ENCODE data around the gene MOSPD3. TPM values are rescaled to one million over a fixed set of nuclear protein-coding genes. Genes with fewer than 3 reads are reported as not detected.

The MOSPD3 gene
- total and polyA plus RNA-seq, 2 of the 13 experiments (the other 11 are each of a cell fraction or from before 2014, with no cell fraction given), result 7.6 to 8.8 TPM

DNA sequence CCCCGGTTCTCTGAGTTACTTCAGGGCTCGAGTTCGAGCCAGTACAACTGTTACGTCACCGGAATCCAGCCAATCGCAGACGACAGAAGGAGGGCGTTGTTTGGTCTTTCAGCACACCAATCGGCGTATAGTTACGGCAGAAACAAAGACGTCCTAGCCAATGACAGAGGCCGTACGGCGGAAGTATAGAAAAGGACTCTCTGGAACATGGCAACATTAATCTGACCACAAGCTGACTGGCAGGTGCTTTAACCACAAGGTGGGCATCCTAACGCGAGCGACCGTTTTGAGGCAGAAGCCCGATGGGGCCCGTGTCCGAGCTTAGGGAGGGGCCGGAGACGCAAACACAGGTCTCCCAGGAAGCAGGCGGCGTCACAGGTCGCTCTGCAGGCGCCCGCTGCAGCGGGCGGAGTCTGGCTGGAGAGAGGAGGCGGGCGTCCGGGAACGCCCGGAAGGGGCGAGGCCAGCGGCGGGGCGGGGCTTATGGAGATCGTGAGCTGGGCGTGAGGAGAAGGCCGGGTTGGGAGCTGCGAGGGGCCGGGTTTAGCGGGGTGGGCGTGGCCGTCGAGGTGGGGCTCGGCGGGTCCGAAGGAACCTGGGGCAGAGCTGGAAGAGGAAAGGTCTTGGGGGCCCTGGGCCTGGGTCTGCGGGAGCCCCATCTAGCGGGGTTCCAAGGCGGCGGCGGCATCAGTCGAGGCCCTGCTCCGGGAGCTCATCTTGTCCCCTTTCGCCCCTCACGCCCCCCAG lies at the start of gene MOSPD3 (continued):
- no peak for TF ChIP-seq POLR2AphosphoS5 (IDR thresholded peaks at IDR 0.05; ENCODE audit: low read depth, low read length)
- no peak for TF ChIP-seq PCBP2 (optimal IDR thresholded peaks at IDR 0.05; ENCODE audit: low read depth, low read length, poor library complexity, severe bottlenecking)
- TF ChIP-seq KLF16 (CRISPR knock-in tag; IDR thresholded peaks at IDR 0.05), result peak in 1 of 2 experiments; percentile 49; a peak in 1 of 4 replicates
- peak; percentile 69; the same call in 1 of the 2 replicates for TF ChIP-seq KLF12 (CRISPR knock-in tag; IDR thresholded peaks at IDR 0.05; ENCODE audit: borderline replicate concordance)
- peak; percentile 2; the same call in 1 of the 2 replicates for TF ChIP-seq MNT (IDR thresholded peaks at IDR 0.05)
- no peak for TF ChIP-seq TP53 (CRISPR knock-in tag; conservative IDR thresholded peaks at IDR 0.05)
- no peak for TF ChIP-seq ZFP41 (CRISPR knock-in tag; IDR thresholded peaks at IDR 0.05; ENCODE audit: borderline replicate concordance)
- peak; percentile 63; the same call in 1 of the 2 replicates for TF ChIP-seq NKX3-1 (CRISPR knock-in tag; IDR thresholded peaks at IDR 0.05)
- TF ChIP-seq TEF (CRISPR knock-in tag; IDR thresholded peaks at IDR 0.05), result 0 out of 2 replicates have a peak, but pooled peaks have one; percentile 49
- TF ChIP-seq ZNF563 (CRISPR knock-in tag; IDR thresholded peaks at IDR 0.05), result 0 out of 2 replicates have a peak, but pooled peaks have one; percentile 57
- no peak; the same call in 1 of the 2 replicates for TF ChIP-seq BORCS8-MEF2B (CRISPR knock-in tag; IDR thresholded peaks at IDR 0.05)
- peak; percentile 19 for TF ChIP-seq SKI (IDR thresholded peaks at IDR 0.05; ENCODE audit: partially characterized antibody)
- TF ChIP-seq GATAD1 (CRISPR knock-in tag; IDR thresholded peaks at IDR 0.05), result peak; percentile 86
- TF ChIP-seq CEBPG (CRISPR knock-in tag; IDR thresholded peaks at IDR 0.05), result peak; percentile 59
- TF ChIP-seq HOXA3 (CRISPR knock-in tag; IDR thresholded peaks at IDR 0.05), result peak; percentile 46
- peak; percentile 80; the same call in 1 of the 2 replicates for TF ChIP-seq ZFP82 (CRISPR knock-in tag; IDR thresholded peaks at IDR 0.05; ENCODE audit: borderline replicate concordance)
- TF ChIP-seq, protein P1, sequence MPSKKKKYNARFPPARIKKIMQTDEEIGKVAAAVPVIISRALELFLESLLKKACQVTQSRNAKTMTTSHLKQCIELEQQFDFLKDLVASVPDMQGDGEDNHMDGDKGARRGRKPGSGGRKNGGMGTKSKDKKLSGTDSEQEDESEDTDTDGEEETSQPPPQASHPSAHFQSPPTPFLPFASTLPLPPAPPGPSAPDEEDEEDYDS (CRISPR knock-in tag; IDR thresholded peaks at IDR 0.05), result peak; percentile 13; the same call in 1 of the 2 replicates
